ENCODE data around the gene FAAP20.

Gene FAAP20

GRCh38 chr1:2174348-2175054, 20.1 kb downstream of the FAAP20 start (continued):
- TF ChIP-seq PRDM10 (tag by site-specific recombination; IDR thresholded peaks at IDR 0.05) (no peak), ZBTB20 (tag by site-specific recombination; IDR thresholded peaks at IDR 0.05) (0 out of 2 replicates have a peak, but pooled peaks have one; percentile 42), CTCF (tag by site-specific recombination; IDR thresholded peaks at IDR 0.05) (peak; percentile 82), ZSCAN5A (tag by site-specific recombination; IDR thresholded peaks at IDR 0.05) (no peak)

- Histone ChIP-seq H3K36me3 (ENCODE audit: control insufficient read depth in 2 of 2, insufficient read depth in 1 of 2, low read length in 2 of 2) (peaks cover 0 to 68% of the 10 kb centered on the region in 2 experiments; a peak in 1 of 3 replicates), H3K4me3 (ENCODE audit: low read depth, low read length) (no peak overlapping the region), H3K4me1 (ENCODE audit: control insufficient read depth, insufficient read depth, low read length) (no peaks in the 10 kb centered on the region), H3K27ac (ENCODE audit: extremely low read depth, low read depth, low read length) (no peak overlapping the region), H3K9me3 (ENCODE audit: control insufficient read depth, insufficient read depth, low read depth, low read length) (no peaks in the 10 kb centered on the region)
- ChIA-PET CTCF (interaction anchor here (0.7 to 3.3 kb wide), 37 partner anchors 10 to 746 kb away, joined by 3 to 37 read pairs (median 4); partner anchors contain the start of genes FAAP20, GABRD, MORN1 and RER1), POLR2A (interaction anchor here (0.6 to 0.9 kb wide), 5 partner anchors 12 to 166 kb away, joined by 3 read pairs; no protein-coding TSS in a partner anchor)
- TF ChIP-seq SCRT2 (tag by site-specific recombination; IDR thresholded peaks at IDR 0.05) (peak; percentile 49; the same call in 1 of the 2 replicates), PRDM1 (tag by site-specific recombination; IDR thresholded peaks at IDR 0.05) (no peak), ZNF266 (tag by site-specific recombination; IDR thresholded peaks at IDR 0.05; ENCODE audit: low read depth) (no peak), ZNF324 (tag by site-specific recombination; IDR thresholded peaks at IDR 0.05) (no peak), ZNF169 (tag by site-specific recombination; IDR thresholded peaks at IDR 0.05) (no peak), ZNF580 (tag by site-specific recombination; IDR thresholded peaks at IDR 0.05) (no peak), RBAK (tag by site-specific recombination; IDR thresholded peaks at IDR 0.05) (no peak), ZNF843 (tag by site-specific recombination; IDR thresholded peaks at IDR 0.05) (no peak)
These were observed 20.8 kb downstream of the FAAP20 start for GRCh38 chr1:2173546-2174347.

GRCh38 chr1:2172551-2173146, 21.9 kb downstream of the FAAP20 start:
- Histone ChIP-seq H3K4me3 (ENCODE audit: low read depth, low read length) (no peak overlapping the region), H3K27ac (ENCODE audit: extremely low read depth, low read depth, low read length) (no peak overlapping the region), H3K9me3 (ENCODE audit: control insufficient read depth, insufficient read depth, low read depth, low read length) (no peaks in the 10 kb centered on the region), H3K36me3 (ENCODE audit: control insufficient read depth in 2 of 2, insufficient read depth in 1 of 2, low read length in 2 of 2) (peaks cover 0 to 57% of the 10 kb centered on the region in 2 experiments; a peak in 1 of 3 replicates), H3K4me1 (ENCODE audit: control insufficient read depth, insufficient read depth, low read length) (no peaks in the 10 kb centered on the region)
- POLR2A ChIA-PET = no interaction called here
- no peak for TF ChIP-seq ZNF660 (tag by site-specific recombination; IDR thresholded peaks at IDR 0.05)
- TF ChIP-seq ZBTB26 (tag by site-specific recombination; optimal IDR thresholded peaks at IDR 0.05) = no peak
- no peak for TF ChIP-seq ZNF202 (tag by site-specific recombination; IDR thresholded peaks at IDR 0.05; ENCODE audit: borderline replicate concordance)
- CTCF ChIA-PET = interaction anchor here (1.6 to 3.3 kb wide), 3 partner anchors 9 to 119 kb away, joined by 3 to 37 read pairs (median 28); no protein-coding TSS in a partner anchor
